ENCODE results near the gene CC2D2A. TPM values are rescaled to one million over a fixed set of nuclear protein-coding genes. Genes with fewer than 3 reads are reported as not detected.
A peak's percentile ranks its signal among the peaks of the same experiment; 100 is the strongest.

Gene CC2D2A
- total RNA-seq, 6 donors from 2014 or later, result 16.3 to 47.4 (median 25.1) TPM

GRCh38 chr4:15436513-15436912, 33.2 kb upstream of the CC2D2A start:
- 10 to 19% methylated on average over 2 of the region's 2 CpGs for WGBS, 2 donors
- DNase-seq (no peak), ATAC-seq (ENCODE audit: low FRiP score in 2 of 2) (no peak)
- Histone ChIP-seq H3K36me3 (no peaks in the 10 kb centered on the region), H3K27ac (no peak overlapping the region), H3K27me3 (no peaks in the 10 kb centered on the region), H3K4me3 (no peak overlapping the region), H3K9me3 (no peaks in the 10 kb centered on the region), H3K4me1 (peaks cover 0 to 4% (median 0%) of the 10 kb centered on the region in 4 donors)
- TF ChIP-seq EP300 (IDR thresholded peaks at IDR 0.05) (no peak), POLR2A (IDR thresholded peaks at IDR 0.05) (no peak), POLR2AphosphoS5 (IDR thresholded peaks at IDR 0.05) (no peak), CTCF (IDR thresholded peaks at IDR 0.05) (no peak)

GRCh38 chr4:15438939-15439524, 30.6 kb upstream of the CC2D2A start:
- no peak for DNase-seq
- WGBS, 2 donors, result 69 to 74% methylated on average over 2 of the region's 2 CpGs
- Histone ChIP-seq H3K27ac (no peak overlapping the region), H3K36me3 (no peaks in the 10 kb centered on the region), H3K9me3 (no peaks in the 10 kb centered on the region), H3K4me3 (no peak overlapping the region), H3K27me3 (no peaks in the 10 kb centered on the region), H3K4me1 (peaks cover 0 to 4% (median 0%) of the 10 kb centered on the region in 4 donors)
- ATAC-seq (ENCODE audit: low FRiP score in 2 of 2), result no peak
- TF ChIP-seq EP300 (IDR thresholded peaks at IDR 0.05), result no peak
- TF ChIP-seq POLR2AphosphoS5 (IDR thresholded peaks at IDR 0.05), result no peak
- TF ChIP-seq POLR2A (IDR thresholded peaks at IDR 0.05), result no peak

GRCh38 chr4:15443371-15444160, 26.1 kb upstream of the CC2D2A start:
- no peak for ATAC-seq (ENCODE audit: low FRiP score in 2 of 2)
- Histone ChIP-seq H3K36me3 (no peaks in the 10 kb centered on the region), H3K4me3 (no peak overlapping the region), H3K27ac (no peak overlapping the region), H3K9me3 (no peaks in the 10 kb centered on the region), H3K27me3 (no peaks in the 10 kb centered on the region), H3K4me1 (no peaks in the 10 kb centered on the region)
- no peak for DNase-seq
- no peak for TF ChIP-seq CTCF (IDR thresholded peaks at IDR 0.05)
- TF ChIP-seq POLR2AphosphoS5 (IDR thresholded peaks at IDR 0.05), result no peak
- no peak for TF ChIP-seq POLR2A (IDR thresholded peaks at IDR 0.05)
- TF ChIP-seq EP300 (IDR thresholded peaks at IDR 0.05), result no peak
- WGBS, 2 donors, result 79 to 85% methylated on average over 2 of the region's 2 CpGs

GRCh38 chr4:15444276-15444675, 25.4 kb upstream of the CC2D2A start:
- DNase-seq (peak in 1 of 2 donors; percentile 52), ATAC-seq (ENCODE audit: low FRiP score in 2 of 2) (no peak)
- no peaks in the 10 kb centered on the region for H3K36me3 ChIP-seq
- no peak overlapping the region for H3K4me3 ChIP-seq
- no peaks in the 10 kb centered on the region for H3K9me3 ChIP-seq
- H3K27me3 ChIP-seq, result no peaks in the 10 kb centered on the region
- no peak for TF ChIP-seq CTCF (IDR thresholded peaks at IDR 0.05)
- TF ChIP-seq POLR2A (IDR thresholded peaks at IDR 0.05), result no peak
- no peak for TF ChIP-seq EP300 (IDR thresholded peaks at IDR 0.05)
- no peak for TF ChIP-seq POLR2AphosphoS5 (IDR thresholded peaks at IDR 0.05)
- no peak overlapping the region for H3K27ac ChIP-seq
- H3K4me1 ChIP-seq, result no peaks in the 10 kb centered on the region
- 92 to 94% methylated on average over 7 of the region's 7 CpGs for WGBS, 2 donors

- ATAC-seq (ENCODE audit: low FRiP score in 2 of 2), result no peak
- H3K27ac ChIP-seq, result no peak overlapping the region
- 47 to 54% methylated on average over 4 of the region's 4 CpGs for WGBS, 2 donors
- H3K36me3 ChIP-seq, result no peaks in the 10 kb centered on the region
- H3K4me1 ChIP-seq, result no peaks in the 10 kb centered on the region
- H3K4me3 ChIP-seq, result no peak overlapping the region
- TF ChIP-seq POLR2A (IDR thresholded peaks at IDR 0.05) (no peak), CTCF (IDR thresholded peaks at IDR 0.05) (no peak), POLR2AphosphoS5 (IDR thresholded peaks at IDR 0.05) (no peak), EP300 (IDR thresholded peaks at IDR 0.05) (no peak)
- DNase-seq, result no peak
- no peaks in the 10 kb centered on the region for H3K27me3 ChIP-seq
- no peaks in the 10 kb centered on the region for H3K9me3 ChIP-seq
Observed at GRCh38 chr4:15444879-15445547, 24.7 kb upstream of the CC2D2A start.
